ENCODE results near the gene NF1.

- TF ChIP-seq CTCF (IDR thresholded peaks at IDR 0.05) (no peak), TAF1 (IDR thresholded peaks at IDR 0.05; ENCODE audit: borderline replicate concordance, low read depth, low read length) (no peak), MAX (IDR thresholded peaks at IDR 0.05; ENCODE audit: low read depth) (no peak), EZH2phosphoT487 (IDR thresholded peaks at IDR 0.05; ENCODE audit: borderline replicate concordance, low read depth) (no peak), SMC3 (IDR thresholded peaks at IDR 0.05; ENCODE audit: low read depth, low read length) (no peak), USF2 (IDR thresholded peaks at IDR 0.05; ENCODE audit: borderline replicate concordance, low read depth, low read length) (no peak), REST (IDR thresholded peaks at IDR 0.05; ENCODE audit: low read depth, low read length) (no peak)
These were observed 16.5 kb upstream of the NF1 start for GRCh38 chr17:31078290-31078689.
